ENCODE measurements around the gene ADGRB2.

GRCh38 chr1:31725134-31725533 lies 39.0 kb downstream of the ADGRB2 start:
- TF ChIP-seq, protein P1, sequence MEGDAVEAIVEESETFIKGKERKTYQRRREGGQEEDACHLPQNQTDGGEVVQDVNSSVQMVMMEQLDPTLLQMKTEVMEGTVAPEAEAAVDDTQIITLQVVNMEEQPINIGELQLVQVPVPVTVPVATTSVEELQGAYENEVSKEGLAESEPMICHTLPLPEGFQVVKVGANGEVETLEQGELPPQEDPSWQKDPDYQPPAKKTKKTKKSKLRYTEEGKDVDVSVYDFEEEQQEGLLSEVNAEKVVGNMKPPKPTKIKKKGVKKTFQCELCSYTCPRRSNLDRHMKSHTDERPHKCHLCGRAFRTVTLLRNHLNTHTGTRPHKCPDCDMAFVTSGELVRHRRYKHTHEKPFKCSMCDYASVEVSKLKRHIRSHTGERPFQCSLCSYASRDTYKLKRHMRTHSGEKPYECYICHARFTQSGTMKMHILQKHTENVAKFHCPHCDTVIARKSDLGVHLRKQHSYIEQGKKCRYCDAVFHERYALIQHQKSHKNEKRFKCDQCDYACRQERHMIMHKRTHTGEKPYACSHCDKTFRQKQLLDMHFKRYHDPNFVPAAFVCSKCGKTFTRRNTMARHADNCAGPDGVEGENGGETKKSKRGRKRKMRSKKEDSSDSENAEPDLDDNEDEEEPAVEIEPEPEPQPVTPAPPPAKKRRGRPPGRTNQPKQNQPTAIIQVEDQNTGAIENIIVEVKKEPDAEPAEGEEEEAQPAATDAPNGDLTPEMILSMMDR (IDR thresholded peaks at IDR 0.05; ENCODE audit: low read depth, low read length): no peak
- no peak for TF ChIP-seq EZH2phosphoT487 (IDR thresholded peaks at IDR 0.05; ENCODE audit: low read depth)

All from OCI-LY3 (cell line).